Activated T-cell treated with anti-CD3 and anti-CD28 coated beads, Interleukin-2, amount 50 U/mL, for 72 hours (primary cell): ENCODE data around the gene ZNF618. TPM values are rescaled to one million over a fixed set of nuclear protein-coding genes. Genes with fewer than 3 reads are reported as not detected.

Experiments used
- ATAC-seq, 2 donors: fragments of 150-1000 bp; cut with Tn5 transposase; replicated peaks in 1 of 2; 2 replicates each; pipeline ENCODE4 v1.10.0; 2021; ENCODE audit warnings: moderate library complexity in 2 of 2, mild to moderate bottlenecking in 1 of 2
- DNase-seq, 2 donors: peaks; one replicate each; pipeline ENCODE4 v3.0.0; 2021 to 2022; ENCODE audit warnings: mixed read lengths in 1 of 2
- H3K27ac Mint-ChIP-seq: one replicate; pipeline ENCODE4 v1.8.0; 2022; ENCODE audit warnings: mild to moderate bottlenecking, moderate library complexity, mixed read lengths
- H3K27me3 Mint-ChIP-seq: one replicate; pipeline ENCODE4 v1.8.0; 2022; ENCODE audit warnings: low read depth, mixed read lengths
- H3K36me3 Mint-ChIP-seq, 2 donors: one replicate each; pipeline ENCODE4 v1.8.0; 2022; ENCODE audit warnings: mixed read lengths in 2 of 2, mild to moderate bottlenecking in 1 of 2; ENCODE audit not compliant: insufficient read depth in 2 of 2
- H3K4me1 Mint-ChIP-seq: one replicate; pipeline ENCODE4 v1.8.0; 2022; ENCODE audit warnings: low read depth, mixed read lengths
- H3K4me3 Mint-ChIP-seq, 2 donors: one replicate each; pipeline ENCODE4 v1.8.0; 2022; ENCODE audit warnings: mild to moderate bottlenecking in 2 of 2, mixed read lengths in 2 of 2, moderate library complexity in 2 of 2
- H3K9me3 Mint-ChIP-seq, 2 donors: one replicate each; pipeline ENCODE4 v1.8.0; 2022; ENCODE audit warnings: mixed read lengths in 2 of 2
- total RNA-seq, 2 donors: library from RNA; stranded (reverse); gene quantifications; one replicate each; pipeline ENCODE4 v1.2.3, GENCODE V29; 2022

Gene ZNF618
- total RNA-seq, 2 donors from 2014 or later: 0.23 to 0.62 TPM

DNA sequence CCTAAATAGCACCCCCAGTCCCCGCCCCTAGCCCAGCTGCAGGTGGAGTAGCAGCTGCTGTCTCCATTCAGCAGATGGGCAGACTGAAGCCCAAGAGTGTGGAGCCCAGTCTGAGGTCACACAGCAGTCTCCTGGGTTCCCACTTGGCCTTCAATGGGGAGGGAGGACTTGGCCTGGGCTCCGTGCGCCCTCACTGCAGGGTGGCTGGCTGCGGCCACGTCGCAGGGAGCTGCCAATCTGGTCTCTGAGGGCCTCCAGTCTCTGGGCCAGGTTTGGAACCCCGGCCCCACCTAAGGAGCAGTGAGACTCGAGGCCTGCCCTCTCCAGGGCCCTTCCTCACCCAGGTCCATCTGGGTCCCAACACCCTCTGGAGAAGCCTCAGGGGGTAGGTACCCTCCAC, 215.6 kb downstream of the ZNF618 start:
- H3K9me3 Mint-ChIP-seq: no peaks in the 10 kb centered on the region
- no peak overlapping the region for H3K27ac Mint-ChIP-seq
- no peak for DNase-seq
- no peaks in the 10 kb centered on the region for H3K4me1 Mint-ChIP-seq
- no peak for ATAC-seq
- no peak overlapping the region for H3K4me3 Mint-ChIP-seq
- H3K27me3 Mint-ChIP-seq: peaks cover 8% of the 10 kb centered on the region
- H3K36me3 Mint-ChIP-seq: no peaks in the 10 kb centered on the region

DNA sequence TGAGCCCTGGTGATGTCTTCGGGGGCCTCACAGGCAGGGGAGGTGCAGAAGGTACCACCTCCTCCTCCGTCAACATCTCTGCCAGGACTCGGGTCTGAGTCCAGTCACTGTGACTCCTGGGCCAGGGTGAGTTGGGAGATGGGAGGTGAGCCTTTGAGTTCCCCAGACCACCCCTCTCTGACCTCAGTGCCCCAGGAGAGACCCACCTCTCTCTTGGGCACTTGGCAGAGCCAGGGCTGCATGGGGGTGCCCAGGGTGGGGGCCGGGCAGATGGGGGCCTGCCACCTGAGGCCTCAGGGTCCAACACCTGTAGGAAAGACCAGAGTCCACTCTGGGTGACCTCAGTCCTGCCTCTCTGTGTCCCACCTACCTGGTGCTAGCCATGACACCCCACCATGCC, 216.2 kb downstream of the ZNF618 start:
- ATAC-seq: no peak
- DNase-seq: no peak
- Mint-ChIP-seq H3K4me1 (no peaks in the 10 kb centered on the region), H3K27ac (no peak overlapping the region), H3K27me3 (peaks cover 14% of the 10 kb centered on the region), H3K4me3 (no peak overlapping the region), H3K36me3 (no peaks in the 10 kb centered on the region), H3K9me3 (no peaks in the 10 kb centered on the region)

DNA sequence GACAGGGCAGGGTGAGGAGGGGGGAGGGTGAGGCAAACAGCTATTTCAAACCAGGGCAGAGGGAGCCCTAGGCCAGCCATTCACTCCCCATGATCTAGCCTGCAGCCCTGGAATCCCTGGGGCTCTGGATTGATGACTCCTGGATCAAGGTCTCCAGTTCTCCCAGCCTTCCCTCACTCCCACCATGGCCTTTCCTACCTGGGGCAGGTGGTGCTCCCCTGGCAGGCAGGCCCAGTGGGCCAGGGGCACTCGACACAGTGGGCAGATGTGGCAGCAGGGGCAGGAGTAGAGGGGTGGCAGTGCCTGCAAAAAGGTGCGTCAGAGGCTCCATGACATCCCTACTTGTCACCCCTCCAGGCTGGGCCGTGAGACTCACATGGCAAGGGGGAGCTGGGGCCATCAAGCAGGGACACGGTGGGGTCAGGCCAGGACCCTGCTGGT, 216.9 kb downstream of the ZNF618 start:
- no peaks in the 10 kb centered on the region for H3K36me3 Mint-ChIP-seq
- DNase-seq: no peak
- H3K9me3 Mint-ChIP-seq: no peaks in the 10 kb centered on the region
- H3K27ac Mint-ChIP-seq: no peak overlapping the region
- ATAC-seq: no peak
- H3K4me1 Mint-ChIP-seq: peaks cover 5% of the 10 kb centered on the region
- no peak overlapping the region for H3K4me3 Mint-ChIP-seq
- peaks cover 18% of the 10 kb centered on the region for H3K27me3 Mint-ChIP-seq

DNA sequence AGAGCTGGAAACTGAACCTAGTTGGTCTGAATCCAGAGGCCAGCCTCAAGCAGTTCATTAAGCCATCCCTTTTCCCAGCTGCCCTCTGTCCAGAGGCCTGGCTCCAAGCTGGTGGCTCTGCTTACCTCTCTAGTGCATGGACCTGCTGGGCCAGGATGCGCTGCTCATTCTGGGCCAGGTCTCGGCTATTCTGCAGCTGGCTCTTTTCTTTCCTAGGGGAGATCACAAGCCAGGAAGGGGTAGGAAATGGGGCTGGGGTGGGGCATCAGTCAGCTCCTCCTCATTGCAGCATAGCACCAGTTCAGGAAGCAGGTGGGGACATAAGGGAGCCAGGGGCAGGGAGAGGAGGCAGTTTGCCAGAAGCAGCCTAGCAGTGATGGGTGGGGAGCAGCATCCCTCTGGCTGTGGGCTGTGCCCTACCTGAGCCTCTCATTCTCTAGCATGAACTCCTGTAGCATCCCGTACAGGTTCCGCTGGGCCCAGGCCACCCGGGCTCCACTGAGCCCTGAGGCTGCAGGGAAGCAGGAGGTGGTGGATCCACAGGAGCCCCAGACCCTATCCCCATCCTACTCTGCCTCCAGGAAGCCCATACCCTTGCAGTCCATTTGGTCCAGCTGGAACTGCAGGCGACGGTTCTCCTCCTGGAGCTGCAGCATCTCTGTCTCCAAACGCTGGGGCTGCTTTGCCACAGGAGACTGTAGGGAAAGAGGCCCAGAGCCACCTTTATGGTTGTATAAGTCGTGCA, 217.8 kb downstream of the ZNF618 start:
- H3K4me1 Mint-ChIP-seq: peaks cover 5% of the 10 kb centered on the region
- peaks cover 19% of the 10 kb centered on the region for H3K27me3 Mint-ChIP-seq
- no peak overlapping the region for H3K4me3 Mint-ChIP-seq
- H3K27ac Mint-ChIP-seq: no peak overlapping the region
- H3K36me3 Mint-ChIP-seq: no peaks in the 10 kb centered on the region
- no peak for ATAC-seq
- no peak for DNase-seq
- H3K9me3 Mint-ChIP-seq: no peaks in the 10 kb centered on the region

DNA sequence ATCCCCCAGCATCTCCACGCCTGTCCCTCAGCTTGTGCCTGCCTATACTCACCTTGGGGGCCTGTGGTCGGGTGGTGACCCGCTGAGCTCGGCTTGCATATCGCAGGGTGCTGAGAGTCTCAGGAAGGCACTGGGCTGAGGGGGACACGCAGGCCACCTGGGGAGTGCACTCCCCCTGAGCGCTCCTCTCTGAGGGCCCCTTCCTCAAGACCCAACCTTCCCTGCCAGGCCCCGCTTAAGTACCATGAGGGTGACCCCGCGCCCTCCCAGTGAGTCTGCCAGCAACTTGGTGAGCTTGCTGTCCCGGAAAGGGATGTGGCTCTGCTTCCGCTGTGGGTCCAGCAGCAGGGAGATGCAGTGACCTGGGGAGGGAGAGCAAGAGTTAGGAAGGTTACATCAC, 218.9 kb downstream of the ZNF618 start:
- Mint-ChIP-seq H3K4me3 (no peak overlapping the region), H3K4me1 (peaks cover 5% of the 10 kb centered on the region), H3K27ac (no peak overlapping the region), H3K9me3 (no peaks in the 10 kb centered on the region), H3K36me3 (no peaks in the 10 kb centered on the region), H3K27me3 (peaks cover 30% of the 10 kb centered on the region)
- ATAC-seq (no peak), DNase-seq (no peak)

DNA sequence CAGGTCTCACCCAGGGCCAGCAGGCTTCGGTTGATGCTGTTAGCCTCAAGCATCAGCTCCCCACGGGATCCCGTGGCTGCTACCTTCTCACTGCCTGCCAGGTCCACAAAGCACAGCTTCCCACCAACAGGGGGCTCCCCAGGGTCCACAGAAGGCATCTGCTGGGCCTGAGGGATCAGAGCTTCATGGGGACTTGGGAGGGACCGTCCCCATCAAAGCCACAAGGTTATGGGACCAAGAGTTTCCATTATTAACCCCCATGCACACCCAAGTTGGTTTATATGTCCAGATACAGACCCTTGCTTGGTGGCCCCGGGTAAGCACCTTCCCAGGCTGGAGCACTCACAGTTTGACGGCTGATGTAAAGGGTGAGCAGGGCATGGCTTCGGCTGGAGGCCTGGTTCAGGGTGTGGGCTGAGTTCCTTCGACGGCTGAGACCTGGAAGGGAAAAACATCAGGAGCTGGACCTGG, 220.0 kb downstream of the ZNF618 start:
- DNase-seq (peak in 1 of 2 donors; percentile 19), ATAC-seq (no peak)
- H3K4me3 Mint-ChIP-seq: no peak overlapping the region
- H3K36me3 Mint-ChIP-seq: no peaks in the 10 kb centered on the region
- H3K9me3 Mint-ChIP-seq: no peaks in the 10 kb centered on the region
- H3K27ac Mint-ChIP-seq: no peak overlapping the region
- peaks cover 39% of the 10 kb centered on the region for H3K27me3 Mint-ChIP-seq
- peaks cover 5% of the 10 kb centered on the region for H3K4me1 Mint-ChIP-seq

DNA sequence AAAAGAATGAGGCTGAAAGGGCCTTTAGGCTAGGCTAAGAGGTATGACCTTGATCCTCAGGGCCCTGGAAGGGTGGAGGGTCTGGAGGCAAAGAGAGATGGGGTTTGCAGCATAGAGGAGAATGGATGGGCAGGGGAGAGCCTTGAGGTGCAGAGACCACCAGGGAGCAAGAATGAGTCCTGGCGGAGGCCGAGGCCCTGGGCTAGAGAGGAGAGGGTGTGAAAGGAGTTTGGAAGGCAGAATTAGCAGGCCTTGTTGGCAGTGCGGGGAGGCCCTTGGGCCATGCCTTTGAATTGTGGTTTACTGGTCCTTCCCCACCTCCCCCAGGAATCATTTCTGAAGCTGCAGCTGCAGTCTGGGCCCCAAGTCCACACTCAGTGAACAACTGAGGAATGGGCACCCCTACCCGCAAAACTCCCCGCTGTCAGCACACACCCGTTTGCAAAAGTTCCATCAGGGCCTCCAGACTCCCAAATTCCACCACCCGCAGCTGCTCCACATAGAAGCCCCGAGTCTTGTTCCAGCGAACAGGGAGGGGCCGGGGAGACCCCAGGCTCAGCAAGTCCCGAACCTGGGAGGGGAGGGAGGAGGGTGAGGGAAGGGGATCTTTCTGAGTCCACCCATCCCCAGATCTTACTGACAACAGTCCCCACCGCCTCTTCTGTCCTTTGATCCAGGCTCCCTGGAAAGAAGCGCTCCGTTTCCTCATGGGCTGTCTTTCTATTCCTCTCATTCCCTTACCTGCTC, 220.9 kb downstream of the ZNF618 start:
- Mint-ChIP-seq H3K4me3 (peak overlapping the region in 1 of 2 donors; percentile 53), H3K4me1 (peaks cover 5% of the 10 kb centered on the region), H3K36me3 (peaks cover 3% of the 10 kb centered on the region in 2 donors), H3K27me3 (peaks cover 44% of the 10 kb centered on the region), H3K27ac (no peak overlapping the region), H3K9me3 (peaks cover 3 to 4% of the 10 kb centered on the region in 2 donors)
- no peak for DNase-seq
- no peak for ATAC-seq

DNA sequence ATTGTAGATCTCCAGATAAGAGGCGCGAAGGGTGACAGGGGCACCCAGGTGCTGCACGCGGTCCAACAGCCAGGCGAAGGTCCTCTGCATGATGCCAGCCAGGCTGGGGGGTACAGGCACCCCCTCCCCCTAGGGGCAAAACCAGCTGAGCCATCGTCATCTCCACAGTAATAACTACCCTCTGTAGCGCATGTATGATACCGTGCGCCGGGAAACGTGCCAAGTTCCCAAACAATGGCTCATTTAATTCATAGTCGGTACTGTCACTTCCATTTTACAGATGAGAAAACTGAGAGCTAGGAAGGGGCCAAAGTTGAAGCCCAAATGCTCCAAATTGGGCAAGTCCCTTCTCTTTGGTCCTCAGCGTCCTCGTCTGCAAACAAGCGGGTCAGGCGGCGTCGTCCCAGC, 221.5 kb downstream of the ZNF618 start:
- ATAC-seq: no peak
- H3K27me3 Mint-ChIP-seq: peaks cover 49% of the 10 kb centered on the region
- H3K4me3 Mint-ChIP-seq: peak overlapping the region; percentile 49 to 53
- peaks cover 3 to 4% of the 10 kb centered on the region in 2 donors for H3K9me3 Mint-ChIP-seq
- DNase-seq: no peak
- peaks cover 5% of the 10 kb centered on the region for H3K4me1 Mint-ChIP-seq
- H3K27ac Mint-ChIP-seq: no peak overlapping the region
- H3K36me3 Mint-ChIP-seq: peaks cover 3 to 6% of the 10 kb centered on the region in 2 donors

DNA sequence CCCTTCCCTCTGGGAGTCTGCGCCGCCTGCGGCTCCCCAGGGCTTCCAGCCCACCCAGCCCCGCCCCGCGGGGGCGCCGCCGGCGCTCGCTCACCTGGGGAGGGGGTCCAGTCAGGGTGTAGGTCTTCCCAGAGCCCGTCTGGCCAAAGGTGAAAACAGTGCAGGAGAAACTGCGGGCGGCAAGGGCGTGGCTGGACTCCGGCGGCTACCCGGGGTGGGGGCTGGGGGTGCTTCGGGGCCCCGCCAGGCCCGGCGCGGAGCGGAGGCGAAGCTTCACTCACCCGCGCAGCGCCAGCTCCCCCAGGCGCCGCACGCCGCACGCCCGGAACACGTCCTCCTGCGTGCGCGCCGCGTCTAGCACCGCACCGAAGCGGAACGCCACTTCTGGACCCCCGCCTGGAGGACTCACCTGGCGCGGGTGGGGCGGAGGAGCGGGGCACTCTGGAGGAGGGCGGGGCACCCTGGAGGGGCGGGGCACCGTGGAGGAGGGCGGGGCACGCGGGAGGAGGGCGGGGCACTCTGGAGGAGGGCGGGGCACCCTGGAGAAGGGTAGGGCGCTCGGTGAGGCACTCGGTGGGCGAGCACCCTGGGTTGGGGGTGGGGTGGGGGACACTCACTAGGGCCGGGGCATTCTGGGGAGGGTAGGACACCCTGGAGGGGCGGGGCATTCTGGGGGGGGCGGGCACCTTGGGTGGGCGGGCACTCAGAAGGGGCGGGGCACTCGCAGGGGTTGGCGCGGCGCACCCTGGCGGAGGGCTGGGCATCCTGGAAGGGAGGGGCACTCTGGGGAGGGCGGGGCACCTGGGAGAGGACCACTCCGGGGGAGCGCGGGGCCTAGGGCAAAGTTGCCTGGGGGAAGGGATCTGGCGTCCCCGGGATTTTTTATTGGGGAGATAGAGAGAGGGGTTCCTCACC, 222.2 kb downstream of the ZNF618 start:
- peaks cover 54% of the 10 kb centered on the region for H3K27me3 Mint-ChIP-seq
- peaks cover 3 to 7% of the 10 kb centered on the region in 2 donors for H3K36me3 Mint-ChIP-seq
- DNase-seq: peak; percentile 32 to 45
- H3K4me3 Mint-ChIP-seq: peak overlapping the region in 1 of 2 donors; percentile 49
- peaks cover 3 to 4% of the 10 kb centered on the region in 2 donors for H3K9me3 Mint-ChIP-seq
- peak; percentile 73 to 78 for ATAC-seq
- H3K4me1 Mint-ChIP-seq: peaks cover 5% of the 10 kb centered on the region
- no peak overlapping the region for H3K27ac Mint-ChIP-seq

DNA sequence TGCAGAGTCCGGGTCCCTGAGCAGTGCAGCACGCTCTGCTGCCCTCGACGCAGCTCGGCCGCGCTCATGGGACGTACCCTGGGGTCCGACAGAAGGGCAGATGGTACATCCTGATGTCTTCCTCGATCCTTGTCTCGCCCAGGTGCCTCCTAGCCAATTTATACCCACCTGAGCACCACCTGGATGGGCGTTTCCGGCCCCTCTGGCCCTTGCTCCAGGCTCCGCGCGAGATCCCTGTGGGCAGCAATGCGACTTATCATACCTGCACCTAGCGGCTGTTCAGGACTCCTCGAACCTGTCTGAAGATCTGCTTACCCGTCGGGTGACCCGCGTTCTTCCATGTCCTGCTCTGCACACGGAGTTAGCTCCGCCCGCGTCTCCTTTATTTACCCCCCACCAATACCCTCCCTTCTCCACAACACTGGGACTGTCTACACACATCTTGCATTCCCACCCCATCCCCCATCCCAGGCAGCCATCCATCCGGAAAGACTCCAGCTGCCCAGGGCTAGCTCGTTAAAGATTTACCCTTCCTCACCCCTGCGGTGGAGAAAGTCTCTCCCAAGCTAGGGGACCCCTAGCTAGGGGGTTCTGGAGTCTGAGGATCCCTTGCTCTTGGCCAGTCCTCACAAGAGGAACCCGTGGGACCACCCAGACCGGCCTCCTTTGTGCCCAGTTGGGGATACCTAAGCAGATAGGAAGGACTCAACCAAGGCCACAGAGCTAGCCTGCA, 223.0 kb downstream of the ZNF618 start, which contains the start of gene KIF12:
KIF12 (minus strand) TSS at position 357 of the 733 bp plus-strand sequence; CDS start at position 341, 16 bp downstream.
- Mint-ChIP-seq H3K4me1 (peaks cover 5% of the 10 kb centered on the region), H3K27me3 (peaks cover 58% of the 10 kb centered on the region), H3K27ac (no peak within 1 kb of the TSS), H3K36me3 (peaks cover 3 to 7% of the 10 kb centered on the region in 2 donors), H3K9me3 (peaks cover 3 to 4% of the 10 kb centered on the region in 2 donors), H3K4me3 (peak within 1 kb of the TSS in 1 of 2 donors; percentile 42)
- no peak for ATAC-seq
- no peak for DNase-seq

DNA sequence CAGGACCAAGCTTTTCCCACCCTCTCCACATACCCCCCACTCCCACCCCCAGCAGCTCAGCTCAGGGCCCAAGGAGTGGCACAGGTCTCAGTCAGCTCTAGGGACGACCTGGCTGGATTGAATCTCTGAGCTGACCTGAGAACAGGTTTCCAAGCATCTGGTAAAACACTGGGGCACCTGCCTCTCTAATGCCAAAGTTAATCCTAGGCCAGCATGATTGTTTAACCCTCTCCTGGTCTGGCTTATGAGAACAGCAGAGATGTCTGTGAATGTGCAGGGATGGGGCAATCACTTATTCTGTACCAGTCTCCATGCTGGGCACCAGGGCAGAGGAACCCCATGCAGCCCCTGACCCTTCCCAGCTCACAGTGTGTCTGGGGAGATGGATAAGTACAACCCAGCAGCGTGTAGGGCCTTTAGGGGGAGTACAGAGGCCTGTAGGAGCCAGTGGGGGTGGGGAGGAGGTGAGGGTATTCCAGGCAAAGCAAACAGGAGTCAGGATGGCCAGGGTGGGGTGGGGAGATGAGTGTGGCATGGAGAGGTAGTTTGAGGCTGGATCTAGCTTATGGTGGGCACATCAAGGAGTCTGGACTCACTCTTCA, 223.7 kb downstream of the ZNF618 start:
- H3K9me3 Mint-ChIP-seq: peaks cover 3 to 4% of the 10 kb centered on the region in 2 donors
- no peak overlapping the region for H3K4me3 Mint-ChIP-seq
- peaks cover 5% of the 10 kb centered on the region for H3K4me1 Mint-ChIP-seq
- H3K27me3 Mint-ChIP-seq: peaks cover 58% of the 10 kb centered on the region
- no peak for ATAC-seq
- no peak for DNase-seq
- H3K36me3 Mint-ChIP-seq: peaks cover 3 to 7% of the 10 kb centered on the region in 2 donors
- no peak overlapping the region for H3K27ac Mint-ChIP-seq

DNA sequence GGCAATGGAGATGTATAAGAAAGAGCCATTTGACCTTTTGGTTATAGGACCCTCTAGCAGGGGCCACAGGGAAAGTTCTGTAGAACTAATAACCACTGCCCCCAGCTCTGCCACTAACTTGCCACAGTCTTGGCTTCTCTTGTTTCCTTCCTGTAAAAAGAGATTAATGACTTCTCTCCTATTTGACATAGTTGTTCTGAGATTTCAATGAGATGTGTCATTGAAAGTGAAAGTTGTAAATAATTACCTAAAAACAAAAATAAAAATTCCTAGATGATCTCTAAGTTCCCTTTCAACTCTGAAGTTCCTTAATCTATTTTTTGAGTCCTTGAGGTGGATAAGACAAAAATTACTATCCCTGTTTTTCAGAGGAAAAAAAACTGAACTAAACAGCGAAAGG, 224.4 kb downstream of the ZNF618 start:
- H3K4me3 Mint-ChIP-seq: no peak overlapping the region
- H3K27ac Mint-ChIP-seq: no peak overlapping the region
- peaks cover 58% of the 10 kb centered on the region for H3K27me3 Mint-ChIP-seq
- ATAC-seq (no peak), DNase-seq (no peak)
- peaks cover 3 to 4% of the 10 kb centered on the region in 2 donors for H3K9me3 Mint-ChIP-seq
- H3K4me1 Mint-ChIP-seq: peaks cover 5% of the 10 kb centered on the region
- H3K36me3 Mint-ChIP-seq: peaks cover 3 to 7% of the 10 kb centered on the region in 2 donors
